HG02938 (cell line): ENCODE data around the gene SPTBN4.
A peak's percentile ranks its signal among the peaks of the same experiment; 100 is the strongest.
"Not testable (repeated sequence)": the region's sequence is repeated elsewhere in the genome, so short reads cannot be mapped to it uniquely, and the experiment has no call there.

Experiments used
- ATAC-seq: cut with Tn5 transposase; IDR thresholded peaks from one replicate; pipeline ENCODE4 v1.9.1; 2021; ENCODE audit warnings: mild to moderate bottlenecking, moderate library complexity; ENCODE audit not compliant: unreplicated experiment

The SPTBN4 gene

DNA sequence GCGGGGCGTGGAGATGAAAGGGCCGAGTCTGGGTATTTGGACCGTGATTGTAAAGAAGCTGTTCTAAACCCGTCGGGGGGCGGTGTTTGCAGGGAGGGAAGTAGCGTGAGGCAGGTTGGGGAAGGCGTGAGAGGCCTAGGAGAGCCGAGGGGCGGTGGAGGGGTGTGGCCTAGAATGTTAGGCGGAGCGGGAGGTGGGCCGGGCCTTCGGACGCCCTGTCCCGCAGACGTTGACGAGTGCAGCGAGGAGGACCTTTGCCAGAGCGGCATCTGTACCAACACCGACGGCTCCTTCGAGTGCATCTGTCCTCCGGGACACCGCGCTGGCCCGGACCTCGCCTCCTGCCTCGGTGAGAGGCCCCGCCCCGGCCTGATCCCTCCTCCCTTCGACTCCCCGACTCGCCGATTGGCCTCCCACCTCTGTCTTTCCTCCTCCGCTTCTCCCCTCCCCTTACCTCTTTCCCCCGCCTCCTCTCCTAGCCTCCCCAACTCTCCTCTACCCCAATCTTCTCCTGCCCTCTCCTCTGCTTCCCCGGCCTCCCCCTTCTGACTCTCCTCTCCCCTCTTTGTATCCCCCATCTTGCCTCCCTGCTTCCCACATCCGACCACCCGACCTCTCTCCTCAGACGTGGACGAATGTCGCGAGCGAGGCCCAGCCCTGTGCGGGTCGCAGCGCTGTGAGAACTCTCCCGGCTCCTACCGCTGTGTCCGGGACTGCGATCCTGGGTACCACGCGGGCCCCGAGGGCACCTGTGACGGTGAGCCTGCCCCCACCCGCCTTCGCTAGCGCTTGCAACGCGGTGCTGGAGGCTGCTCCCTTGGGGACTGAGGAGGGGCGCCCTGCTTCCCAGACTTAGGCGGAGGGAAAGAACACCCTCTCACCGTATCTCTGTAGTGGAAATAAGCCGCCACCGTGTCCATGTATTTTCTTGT lies 147.2 kb downstream of the SPTBN4 start:
- peak; percentile 51 for ATAC-seq

DNA sequence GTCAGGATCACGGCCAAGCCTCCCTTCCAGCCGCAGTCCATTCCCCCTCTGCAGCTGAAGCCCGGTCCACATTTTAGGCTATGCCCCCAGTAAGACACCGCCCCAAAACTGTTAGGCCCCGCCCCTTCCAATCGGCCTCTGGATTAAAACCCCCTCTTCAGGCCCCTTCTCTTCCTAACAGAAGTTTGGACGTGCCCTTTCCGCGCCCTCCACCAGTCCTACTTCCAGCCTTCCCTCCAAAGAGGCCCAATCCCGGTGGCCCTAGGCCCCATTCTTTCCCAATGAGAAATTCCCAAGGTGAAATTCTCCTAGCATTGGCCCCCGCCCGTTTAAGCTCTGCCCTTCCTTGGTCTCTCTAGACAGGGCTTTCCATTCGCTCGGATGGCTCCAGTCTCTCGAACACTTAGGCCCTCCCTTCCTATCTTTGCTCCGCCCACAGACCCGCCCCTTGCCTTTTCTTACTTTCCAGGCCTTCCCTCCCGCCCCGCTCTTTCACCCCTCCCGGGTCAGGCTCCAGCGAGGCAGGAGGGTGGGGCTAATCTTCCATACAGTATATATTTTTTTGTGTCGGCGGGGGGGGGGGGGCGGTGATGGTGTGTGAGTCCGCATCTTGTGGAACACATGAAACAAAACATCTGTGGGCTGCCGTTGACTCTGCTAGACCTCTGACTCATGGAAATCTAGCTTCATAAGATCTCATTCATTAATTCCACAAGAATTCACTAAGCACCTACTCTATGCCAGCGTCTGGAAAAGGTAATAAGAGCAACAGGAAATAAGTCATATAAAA lies 148.0 kb downstream of the SPTBN4 start:
- ATAC-seq: no peak

DNA sequence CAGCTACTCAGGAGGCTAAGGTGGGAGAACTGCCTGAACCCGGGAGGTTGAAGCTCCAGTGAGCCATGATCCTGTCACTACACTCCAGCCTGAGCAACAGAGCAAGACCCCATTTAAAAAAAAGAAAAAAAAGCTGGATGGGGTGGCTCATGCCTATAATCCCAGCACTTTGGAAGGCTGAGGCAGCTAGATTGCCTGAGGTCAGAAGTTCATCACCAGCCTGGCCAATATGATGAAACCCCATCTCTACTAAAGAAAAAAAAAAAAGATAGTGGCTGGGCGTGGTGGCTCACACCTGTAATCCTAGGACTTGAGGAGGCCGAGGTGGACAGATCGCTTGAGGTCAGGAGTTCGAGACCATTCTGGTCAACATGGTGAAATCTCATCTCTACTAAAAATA lies 149.4 kb downstream of the SPTBN4 start:
- no peak for ATAC-seq

DNA sequence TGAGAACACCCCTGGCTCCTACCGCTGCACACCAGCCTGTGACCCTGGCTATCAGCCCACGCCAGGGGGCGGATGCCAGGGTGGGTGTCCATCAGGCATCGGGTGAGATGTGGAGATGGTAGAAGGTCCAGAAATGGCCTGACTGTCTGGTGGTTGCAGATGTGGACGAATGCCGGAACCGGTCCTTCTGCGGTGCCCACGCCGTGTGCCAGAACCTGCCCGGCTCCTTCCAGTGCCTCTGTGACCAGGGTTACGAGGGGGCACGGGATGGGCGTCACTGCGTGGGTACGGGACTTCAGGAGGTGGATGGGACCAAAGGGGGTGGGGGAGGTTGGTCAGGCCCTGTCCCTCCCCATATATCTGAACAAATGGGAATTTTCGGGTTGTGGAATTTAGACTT lies 150.1 kb downstream of the SPTBN4 start:
- ATAC-seq: no peak

DNA sequence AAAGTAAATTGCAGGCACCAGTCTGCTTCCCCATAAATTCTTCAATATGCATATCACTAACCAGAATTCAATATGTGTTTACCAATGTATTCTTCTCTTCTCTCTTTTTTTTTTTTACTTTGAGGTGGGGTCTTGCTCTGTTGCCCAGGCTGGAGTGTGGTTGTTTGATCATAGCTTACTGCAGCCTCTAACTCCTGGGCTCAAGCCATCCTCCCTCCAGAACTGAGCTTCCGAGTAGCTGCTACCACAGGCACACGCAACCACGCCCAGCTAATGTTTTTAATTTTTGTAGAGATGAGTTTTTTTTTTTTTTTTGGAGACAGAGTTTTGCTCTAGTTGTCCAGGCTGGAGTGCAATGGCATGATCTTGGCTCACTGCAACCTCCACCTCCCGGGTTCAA lies 151.2 kb downstream of the SPTBN4 start:
- no peak for ATAC-seq

DNA sequence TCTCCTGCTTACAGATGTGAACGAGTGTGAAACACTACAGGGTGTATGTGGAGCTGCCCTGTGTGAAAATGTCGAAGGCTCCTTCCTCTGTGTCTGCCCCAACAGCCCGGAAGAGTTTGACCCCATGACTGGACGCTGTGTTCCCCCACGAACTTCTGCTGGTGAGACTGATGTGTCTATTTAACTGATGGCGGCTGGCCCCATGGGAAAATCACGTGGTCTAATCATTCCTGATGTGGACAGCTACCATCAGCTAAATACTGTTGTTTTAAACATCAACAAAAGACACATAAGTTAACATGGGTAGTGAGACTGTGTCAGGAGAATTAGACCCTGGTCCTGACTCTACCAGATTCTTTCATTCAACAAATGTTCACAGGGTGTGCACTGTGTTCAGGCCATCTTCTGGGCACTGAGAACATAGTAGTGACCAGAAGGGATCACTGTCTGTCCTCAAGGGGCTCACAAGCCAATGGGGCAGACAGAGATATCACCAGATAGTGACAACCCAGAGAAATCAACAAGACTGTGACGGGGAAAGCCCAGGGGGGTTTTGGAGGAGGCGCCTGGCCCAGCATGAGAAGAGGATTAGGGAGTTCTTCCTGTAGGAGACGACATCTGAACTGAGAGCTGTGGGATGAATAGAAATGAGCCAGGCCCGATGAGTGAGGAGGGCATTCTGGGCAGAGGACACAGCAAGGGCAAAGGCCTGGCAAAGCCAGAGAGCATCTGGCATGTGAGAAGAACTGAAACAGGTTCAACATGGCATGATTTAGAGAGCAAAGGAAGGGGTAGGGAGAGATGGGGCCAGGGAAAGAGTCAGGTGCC lies 152.7 kb downstream of the SPTBN4 start:
- no peak for ATAC-seq

DNA sequence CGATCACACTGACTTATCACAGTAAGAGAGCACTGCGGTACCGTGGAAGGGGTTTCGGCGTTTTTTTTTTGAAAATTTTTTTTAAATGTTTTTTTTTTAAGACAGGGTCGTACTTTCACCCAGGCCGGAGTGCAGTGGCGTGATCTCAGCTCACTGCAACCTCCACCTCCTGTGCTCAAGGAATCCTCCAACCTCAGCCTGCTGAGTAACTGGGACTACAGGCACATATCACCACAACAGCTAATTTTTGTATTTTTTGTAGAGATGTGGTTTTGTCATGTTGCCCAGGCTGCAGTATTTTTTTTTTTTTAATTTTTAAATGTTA lies 153.3 kb downstream of the SPTBN4 start:
- ATAC-seq: no peak

DNA sequence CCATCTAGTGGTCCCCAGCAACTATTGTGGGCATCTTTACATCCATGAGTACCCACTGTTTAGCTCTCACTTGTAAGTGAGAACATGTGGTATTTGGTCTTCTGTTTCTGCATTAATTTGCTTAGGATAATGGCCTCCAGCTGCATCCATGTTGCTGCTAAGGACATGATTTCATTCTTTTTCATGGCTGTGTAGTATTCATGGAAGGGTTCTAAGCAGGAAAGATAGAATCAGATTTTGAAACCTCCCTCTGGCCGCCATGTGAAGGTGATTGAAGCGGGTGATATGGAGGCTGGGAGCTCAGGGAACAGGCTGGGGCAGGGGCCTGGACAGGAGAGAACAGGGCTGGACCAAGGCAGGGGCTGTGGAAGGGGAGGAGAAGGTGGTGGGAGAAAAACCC lies 154.5 kb downstream of the SPTBN4 start:
- ATAC-seq: no peak

DNA sequence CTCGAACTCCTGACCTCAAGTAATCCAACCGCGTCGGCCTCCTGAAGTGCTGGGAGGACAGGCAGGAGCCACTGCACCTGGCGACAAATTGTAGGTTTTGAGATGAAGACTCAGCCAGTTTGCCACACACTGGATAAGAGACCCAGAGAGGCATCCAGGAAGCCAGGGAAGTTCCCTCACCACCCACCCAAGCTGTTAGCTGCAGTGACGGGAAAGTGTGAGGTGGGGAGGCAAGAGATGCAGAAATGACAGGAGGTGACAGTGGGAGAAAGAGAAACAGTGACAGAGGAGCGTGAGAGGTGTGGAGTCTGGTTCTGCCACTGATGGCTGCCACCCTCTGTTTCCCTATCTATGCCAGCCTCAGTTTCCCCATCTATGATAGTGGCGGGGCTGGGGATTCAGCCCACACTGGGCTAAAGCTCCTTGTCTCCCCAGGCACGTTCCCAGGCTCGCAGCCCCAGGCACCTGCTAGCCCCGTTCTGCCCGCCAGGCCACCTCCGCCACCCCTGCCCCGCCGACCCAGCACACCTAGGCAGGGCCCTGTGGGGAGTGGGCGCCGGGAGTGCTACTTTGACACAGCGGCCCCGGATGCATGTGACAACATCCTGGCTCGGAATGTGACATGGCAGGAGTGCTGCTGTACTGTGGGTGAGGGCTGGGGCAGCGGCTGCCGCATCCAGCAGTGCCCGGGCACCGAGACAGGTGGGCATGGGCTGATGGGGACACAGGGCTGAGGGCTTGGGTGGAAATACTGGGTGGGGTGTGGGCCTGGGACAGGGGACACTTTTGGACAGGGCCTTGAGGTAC lies 155.4 kb downstream of the SPTBN4 start:
- ATAC-seq: no peak

DNA sequence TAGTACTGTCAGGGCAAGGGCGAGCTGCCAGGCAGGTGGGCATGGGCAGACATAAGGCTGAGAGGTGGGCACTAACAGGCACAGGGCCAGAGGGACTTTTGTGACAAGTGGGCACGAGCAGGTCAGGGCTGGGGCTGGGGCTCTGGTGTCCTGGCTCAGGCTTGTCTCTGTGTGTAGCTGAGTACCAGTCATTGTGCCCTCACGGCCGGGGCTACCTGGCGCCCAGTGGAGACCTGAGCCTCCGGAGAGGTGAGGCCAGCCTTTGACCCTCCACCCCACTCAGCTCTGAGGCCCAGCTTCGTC lies 155.9 kb downstream of the SPTBN4 start:
- no peak for ATAC-seq

DNA sequence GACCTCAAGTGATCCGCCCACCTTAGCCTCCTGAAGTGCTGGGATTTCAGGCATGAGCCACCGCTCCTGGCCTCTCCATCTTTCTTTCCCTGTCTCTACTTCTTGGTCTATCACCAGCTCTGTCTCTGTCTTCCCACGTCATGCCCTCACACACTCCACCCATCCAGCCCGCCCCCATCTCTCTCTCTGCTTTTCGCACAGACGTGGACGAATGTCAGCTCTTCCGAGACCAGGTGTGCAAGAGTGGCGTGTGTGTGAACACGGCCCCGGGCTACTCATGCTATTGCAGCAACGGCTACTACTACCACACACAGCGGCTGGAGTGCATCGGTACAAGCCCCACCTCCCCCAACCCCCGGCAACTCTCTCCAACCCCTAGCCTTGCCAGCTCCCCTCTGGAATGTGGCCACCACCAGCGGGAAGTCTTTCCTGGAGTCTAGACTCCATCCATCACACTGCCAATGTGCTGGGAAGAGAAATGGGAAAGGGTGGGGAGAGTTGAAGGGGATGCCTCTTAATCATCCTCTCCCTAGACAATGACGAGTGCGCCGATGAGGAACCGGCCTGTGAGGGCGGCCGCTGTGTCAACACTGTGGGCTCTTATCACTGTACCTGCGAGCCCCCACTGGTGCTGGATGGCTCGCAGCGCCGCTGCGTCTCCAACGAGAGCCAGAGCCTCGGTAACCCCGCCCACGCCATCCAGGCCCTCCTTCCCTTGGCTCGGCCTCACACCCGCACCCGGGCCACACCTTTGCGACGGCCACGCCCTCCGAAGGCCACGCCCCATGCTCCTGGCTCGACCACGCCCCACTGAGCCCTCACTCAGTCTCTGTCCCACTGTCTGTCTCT lies 156.8 kb downstream of the SPTBN4 start:
- no peak for ATAC-seq

DNA sequence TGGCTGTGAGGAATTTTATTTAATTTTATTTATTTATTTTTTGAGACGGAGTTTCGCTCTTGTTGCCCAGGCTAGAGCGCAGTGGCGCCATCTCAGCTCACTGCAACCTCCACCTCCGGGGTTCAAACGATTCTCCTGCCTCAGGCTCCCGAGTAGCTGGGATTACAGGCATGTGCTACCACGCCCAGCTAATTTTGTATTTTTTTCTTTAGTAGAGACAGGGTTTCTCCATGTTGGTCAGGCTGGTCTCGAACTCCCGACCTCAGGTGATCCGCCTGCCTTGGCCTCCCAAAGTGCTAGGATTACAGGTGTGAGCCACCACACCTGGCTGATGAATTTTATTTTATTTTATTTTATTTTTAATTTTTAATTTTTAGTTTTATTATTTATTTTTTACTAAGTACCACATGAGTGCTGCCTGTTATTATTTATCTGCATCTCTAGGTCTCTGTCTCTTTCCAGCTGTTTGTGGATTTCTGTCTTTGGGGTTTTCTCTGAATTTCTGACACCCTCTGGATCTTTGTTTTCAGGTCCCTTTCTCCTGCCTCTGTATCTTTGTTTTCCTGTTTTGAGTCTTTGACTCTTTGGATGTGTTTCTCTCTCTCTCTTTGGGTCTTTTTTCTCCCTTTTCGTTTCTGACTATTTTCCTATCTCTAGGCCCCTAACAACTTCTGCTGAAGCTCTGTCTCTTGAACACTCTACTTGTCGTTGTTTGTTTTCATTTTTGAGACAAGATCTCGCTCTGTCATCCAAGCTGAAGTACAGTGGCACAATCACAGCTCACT lies 157.8 kb downstream of the SPTBN4 start:
- not testable (repeated sequence) for ATAC-seq

DNA sequence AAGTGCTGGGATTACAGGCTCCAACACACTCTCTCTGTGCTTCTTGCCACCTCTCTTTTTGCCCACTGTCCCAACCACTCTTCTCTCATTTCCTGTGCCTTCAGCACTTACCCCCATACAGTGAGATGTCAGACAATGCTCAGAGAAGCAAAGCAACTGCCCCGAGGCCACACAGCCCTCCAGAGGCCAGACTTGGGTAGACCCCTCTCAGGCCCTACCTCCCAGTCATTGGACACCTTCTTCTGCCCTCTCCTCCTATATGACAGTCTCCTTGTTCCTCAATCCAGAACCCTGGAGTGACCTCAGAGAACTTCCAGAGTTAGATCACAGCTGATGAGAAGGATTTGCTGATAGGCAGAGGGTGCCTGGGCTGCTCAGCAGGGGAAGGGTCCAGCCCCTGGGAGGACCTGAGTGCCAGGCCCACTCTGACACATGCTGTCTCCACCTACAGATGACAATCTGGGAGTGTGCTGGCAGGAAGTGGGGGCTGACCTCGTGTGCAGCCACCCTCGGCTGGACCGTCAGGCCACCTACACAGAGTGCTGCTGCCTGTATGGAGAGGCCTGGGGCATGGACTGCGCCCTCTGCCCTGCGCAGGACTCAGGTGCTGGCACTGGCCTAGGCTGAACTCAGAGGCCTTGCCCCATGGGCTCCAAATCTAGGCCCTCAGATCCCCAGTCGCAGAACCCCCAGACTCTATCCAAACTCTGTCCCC lies 158.8 kb downstream of the SPTBN4 start:
- no peak for ATAC-seq
